ENCODE data around the gene SMIM22. TPM values are rescaled to one million over a fixed set of nuclear protein-coding genes. Genes with fewer than 3 reads are reported as not detected.

SMIM22 gene
- total RNA-seq, 1 donor from 2014 or later = not detected

- peaks cover 28% of the 10 kb centered on the region for H3K4me1 ChIP-seq
- no peak for TF ChIP-seq CTCF (IDR thresholded peaks at IDR 0.05; ENCODE audit: borderline replicate concordance)
- H3K27ac ChIP-seq (replicated peaks) = peak overlapping the region; percentile 93
- H3K36me3 ChIP-seq = peaks cover 97% of the 10 kb centered on the region
- DNase-seq = no peak
- no peaks in the 10 kb centered on the region for H3K27me3 ChIP-seq (ENCODE audit: low read depth)
- intact Hi-C loops (cut with micrococcal nuclease) = no loop called here
- H3K9me3 ChIP-seq (replicated peaks) = no peaks in the 10 kb centered on the region
- no peak overlapping the region for H3K4me3 ChIP-seq
Observed at GRCh38 chr16:4811242-4811641, 16.1 kb downstream of the SMIM22 start.

GRCh38 chr16:4811773-4812172 is 16.6 kb downstream of the SMIM22 start:
- Histone ChIP-seq H3K4me3 (no peak overlapping the region), H3K27ac (replicated peaks) (peak overlapping the region; percentile 93), H3K4me1 (peaks cover 28% of the 10 kb centered on the region), H3K27me3 (ENCODE audit: low read depth) (no peaks in the 10 kb centered on the region), H3K9me3 (replicated peaks) (no peaks in the 10 kb centered on the region), H3K36me3 (peaks cover 97% of the 10 kb centered on the region)
- TF ChIP-seq CTCF (IDR thresholded peaks at IDR 0.05; ENCODE audit: borderline replicate concordance) = no peak
- intact Hi-C loops (cut with micrococcal nuclease) = no loop called here
- DNase-seq = no peak

- Histone ChIP-seq H3K9me3 (replicated peaks) (no peaks in the 10 kb centered on the region), H3K36me3 (peaks cover 99% of the 10 kb centered on the region), H3K4me3 (peak overlapping the region; percentile 3), H3K4me1 (peaks cover 28% of the 10 kb centered on the region), H3K27ac (replicated peaks) (peak overlapping the region; percentile 93), H3K27me3 (ENCODE audit: low read depth) (no peaks in the 10 kb centered on the region)
- no peak for DNase-seq
- no peak for TF ChIP-seq CTCF (IDR thresholded peaks at IDR 0.05; ENCODE audit: borderline replicate concordance)
- intact Hi-C loops (cut with micrococcal nuclease) = no loop called here
Observed at GRCh38 chr16:4813251-4814003, 18.3 kb downstream of the SMIM22 start.

GRCh38 chr16:4814046-4814445 is 18.9 kb downstream of the SMIM22 start:
- no peak for DNase-seq
- no peak for TF ChIP-seq CTCF (IDR thresholded peaks at IDR 0.05; ENCODE audit: borderline replicate concordance)
- H3K4me3 ChIP-seq = peak overlapping the region; percentile 17
- intact Hi-C loops (cut with micrococcal nuclease) = no loop called here
- no peaks in the 10 kb centered on the region for H3K9me3 ChIP-seq (replicated peaks)
- peaks cover 30% of the 10 kb centered on the region for H3K4me1 ChIP-seq
- H3K27me3 ChIP-seq (ENCODE audit: low read depth) = no peaks in the 10 kb centered on the region
- H3K27ac ChIP-seq (replicated peaks) = peak overlapping the region; percentile 93
- H3K36me3 ChIP-seq = peaks cover 98% of the 10 kb centered on the region

GRCh38 chr16:4814542-4815173 is 19.5 kb downstream of the SMIM22 start:
- Histone ChIP-seq H3K27ac (replicated peaks) (peak overlapping the region; percentile 93), H3K4me3 (peak overlapping the region; percentile 17), H3K27me3 (ENCODE audit: low read depth) (no peaks in the 10 kb centered on the region), H3K36me3 (peaks cover 98% of the 10 kb centered on the region), H3K9me3 (replicated peaks) (no peaks in the 10 kb centered on the region), H3K4me1 (peaks cover 35% of the 10 kb centered on the region)
- no peak for DNase-seq
- TF ChIP-seq CTCF (IDR thresholded peaks at IDR 0.05; ENCODE audit: borderline replicate concordance) = peak; percentile 17
- intact Hi-C loops (cut with micrococcal nuclease) = no loop called here

All from left ventricle myocardium inferior (tissue), 1 donor.